ENCODE data around the gene KLHL29. TPM values are rescaled to one million over a fixed set of nuclear protein-coding genes. Genes with fewer than 3 reads are reported as not detected.

KLHL29 gene
- total RNA-seq, 1 experiment from 2014 or later, result 16.7 TPM

GRCh38 chr2:23423873-23424680 is 39.1 kb downstream of the KLHL29 start:
- H2AFZ ChIP-seq (ENCODE audit: low read depth, low read length, poor library complexity, severe bottlenecking), result no peak overlapping the region
- no peak for DNase-seq (ENCODE audit: low read depth, low spot score)
- no peaks in the 10 kb centered on the region for H3K36me3 ChIP-seq (ENCODE audit: control insufficient read depth in 1 of 2, insufficient read depth in 2 of 2, low read length in 2 of 2)
- no peak overlapping the region for H3K4me3 ChIP-seq (replicated peaks in 1 of 2; ENCODE audit: low read depth in 1 of 2, low read length in 2 of 2)
- no peak overlapping the region for H3K4me2 ChIP-seq (ENCODE audit: low read length)
- peaks cover 0 to 12% of the 10 kb centered on the region in 2 experiments; a peak in 2 of 4 replicates for H3K4me1 ChIP-seq (ENCODE audit: control insufficient read depth in 1 of 2, insufficient read depth in 2 of 2, low read length in 2 of 2)
- ATAC-seq, result no peak
- ChIA-PET CTCF (no interaction called here), RAD21 (ENCODE audit: low non-redundant PET in 1 of 2, low total read pairs in 2 of 2, uncharacterized antibody in 2 of 2, unreplicated experiment in 2 of 2) (no interaction called here), POLR2A (no interaction called here)
- peaks cover 11% of the 10 kb centered on the region; the same call in 1 of the 2 replicates for H3K79me2 ChIP-seq (ENCODE audit: insufficient read depth, low read length)
- H4K20me1 ChIP-seq (ENCODE audit: insufficient read depth), result no peaks in the 10 kb centered on the region
- H3K9me2 ChIP-seq (ENCODE audit: insufficient read depth), result no peaks in the 10 kb centered on the region
- intact Hi-C loops (cut with micrococcal nuclease), result no loop called here
- no TSS peak for BruUV-seq (replicated peaks)
- H3K27me3 ChIP-seq (ENCODE audit: insufficient read depth, low read length), result no peaks in the 10 kb centered on the region
- no peak overlapping the region for H3K9ac ChIP-seq (ENCODE audit: low read length)
- no peak overlapping the region for H3K27ac ChIP-seq (ENCODE audit: low read depth, low read length)
- H3K9me3 ChIP-seq (ENCODE audit: control insufficient read depth in 1 of 2, insufficient read depth in 1 of 2, low read depth in 1 of 2, low read length in 2 of 2), result no peaks in the 10 kb centered on the region
- TF ChIP-seq CTCF (IDR thresholded peaks at IDR 0.05 in 2 of 3, conservative IDR thresholded peaks at IDR 0.05 in 1 of 3; ENCODE audit: borderline replicate concordance in 1 of 3, insufficient read depth in 1 of 3, low read depth in 2 of 3, low read length in 2 of 3) (no peak), ZFX (IDR thresholded peaks at IDR 0.05) (no peak), ELF1 (IDR thresholded peaks at IDR 0.05; ENCODE audit: borderline replicate concordance, low read depth) (no peak), EGR1 (IDR thresholded peaks at IDR 0.05; ENCODE audit: low read depth) (no peak), EZH2phosphoT487 (IDR thresholded peaks at IDR 0.05; ENCODE audit: borderline replicate concordance) (no peak), POLR2A (IDR thresholded peaks at IDR 0.05; ENCODE audit: borderline replicate concordance, extremely low read depth, insufficient read depth, insufficient read length) (no peak)

GRCh38 chr2:23425338-23425871 is 40.4 kb downstream of the KLHL29 start:
- ATAC-seq (0 out of 2 replicates have a peak, but pooled peaks have one; percentile 30), DNase-seq (ENCODE audit: low read depth, low spot score) (no peak)
- Histone ChIP-seq H3K27ac (ENCODE audit: low read depth, low read length) (no peak overlapping the region), H3K79me2 (ENCODE audit: insufficient read depth, low read length) (peaks cover 15% of the 10 kb centered on the region; the same call in 1 of the 2 replicates), H3K4me1 (ENCODE audit: control insufficient read depth in 1 of 2, insufficient read depth in 2 of 2, low read length in 2 of 2) (peaks cover 0 to 7% of the 10 kb centered on the region in 2 experiments; a peak in 2 of 4 replicates), H3K36me3 (ENCODE audit: control insufficient read depth in 1 of 2, insufficient read depth in 2 of 2, low read length in 2 of 2) (no peaks in the 10 kb centered on the region), H2AFZ (ENCODE audit: low read depth, low read length, poor library complexity, severe bottlenecking) (no peak overlapping the region), H3K27me3 (ENCODE audit: insufficient read depth, low read length) (no peaks in the 10 kb centered on the region), H3K4me3 (replicated peaks in 1 of 2; ENCODE audit: low read depth in 1 of 2, low read length in 2 of 2) (no peak overlapping the region), H4K20me1 (ENCODE audit: insufficient read depth) (no peaks in the 10 kb centered on the region), H3K4me2 (ENCODE audit: low read length) (no peak overlapping the region), H3K9me3 (ENCODE audit: control insufficient read depth in 1 of 2, insufficient read depth in 1 of 2, low read depth in 1 of 2, low read length in 2 of 2) (no peaks in the 10 kb centered on the region), H3K9me2 (ENCODE audit: insufficient read depth) (no peaks in the 10 kb centered on the region), H3K9ac (ENCODE audit: low read length) (no peak overlapping the region)
- no peak for TF ChIP-seq ZFX (IDR thresholded peaks at IDR 0.05)
- no peak for TF ChIP-seq FOSL1 (IDR thresholded peaks at IDR 0.05; ENCODE audit: low read depth)
- TF ChIP-seq EZH2phosphoT487 (IDR thresholded peaks at IDR 0.05; ENCODE audit: borderline replicate concordance), result no peak
- TF ChIP-seq CBX3 (IDR thresholded peaks at IDR 0.05; ENCODE audit: low read depth), result no peak
- no peak for TF ChIP-seq SRF (IDR thresholded peaks at IDR 0.05; ENCODE audit: low read depth)
- no peak for TF ChIP-seq CTCF (IDR thresholded peaks at IDR 0.05 in 2 of 3, conservative IDR thresholded peaks at IDR 0.05 in 1 of 3; ENCODE audit: borderline replicate concordance in 1 of 3, insufficient read depth in 1 of 3, low read depth in 2 of 3, low read length in 2 of 3)
- TF ChIP-seq ZBTB33 (IDR thresholded peaks at IDR 0.05; ENCODE audit: extremely low read depth, insufficient replicate concordance, low read length), result no peak
- no TSS peak for BruUV-seq (replicated peaks)
- ChIA-PET CTCF (no interaction called here), POLR2A (no interaction called here), RAD21 (ENCODE audit: low non-redundant PET in 1 of 2, low total read pairs in 2 of 2, uncharacterized antibody in 2 of 2, unreplicated experiment in 2 of 2) (no interaction called here)
- intact Hi-C loops (cut with micrococcal nuclease), result no loop called here
